HG03196 (cell line): ENCODE measurements around the gene ALG12.

Source experiments
- ATAC-seq: cut with Tn5 transposase; IDR thresholded peaks from one replicate; pipeline ENCODE4 v1.9.1; 2021; ENCODE audit not compliant: unreplicated experiment

The ALG12 gene

DNA sequence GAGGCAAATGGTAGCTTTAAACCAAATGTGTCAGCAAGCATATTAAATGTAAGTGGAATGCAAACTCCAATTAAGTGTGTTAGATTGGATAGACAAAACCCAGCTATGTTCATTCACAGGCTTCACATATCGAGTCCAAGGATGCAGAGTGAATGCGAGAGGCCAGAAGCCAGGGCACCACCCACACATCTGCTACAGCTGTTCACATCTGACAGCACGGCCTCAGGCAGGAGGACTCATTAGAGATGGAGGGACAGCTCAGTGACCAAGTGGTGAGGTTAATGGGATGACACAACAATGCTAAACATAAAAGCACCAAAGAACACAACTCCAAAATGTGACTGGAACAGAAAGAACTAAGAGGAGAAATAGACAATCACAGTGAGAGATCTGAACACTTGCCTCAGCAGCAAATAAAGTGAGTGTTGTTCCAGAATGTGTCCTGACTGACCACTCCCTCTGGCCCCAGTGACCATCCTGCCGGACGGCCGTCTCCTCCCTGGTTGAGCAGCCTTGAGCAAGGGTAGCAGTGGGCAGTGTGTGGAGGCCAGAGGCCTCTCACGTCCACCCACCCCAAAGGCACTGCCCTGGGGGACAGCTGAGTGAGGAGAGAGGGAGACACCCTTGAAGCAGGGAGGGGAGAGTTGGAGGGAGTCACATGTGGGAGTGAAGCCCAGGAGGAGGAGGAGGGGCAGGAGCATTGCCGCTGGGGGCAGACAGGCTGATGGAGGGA lies 23.8 kb downstream of the ALG12 start:
- ATAC-seq: no peak

GRCh38 chr22:49893025-49893424 lies 25.2 kb downstream of the ALG12 start:
- no peak for ATAC-seq

- no peak for ATAC-seq
These were observed 25.9 kb downstream of the ALG12 start for GRCh38 chr22:49892226-49892899.

- no peak for ATAC-seq
These were observed 29.2 kb downstream of the ALG12 start for GRCh38 chr22:49889071-49889470.

- no peak for ATAC-seq
These were observed 30.5 kb downstream of the ALG12 start for GRCh38 chr22:49887702-49888101.

DNA sequence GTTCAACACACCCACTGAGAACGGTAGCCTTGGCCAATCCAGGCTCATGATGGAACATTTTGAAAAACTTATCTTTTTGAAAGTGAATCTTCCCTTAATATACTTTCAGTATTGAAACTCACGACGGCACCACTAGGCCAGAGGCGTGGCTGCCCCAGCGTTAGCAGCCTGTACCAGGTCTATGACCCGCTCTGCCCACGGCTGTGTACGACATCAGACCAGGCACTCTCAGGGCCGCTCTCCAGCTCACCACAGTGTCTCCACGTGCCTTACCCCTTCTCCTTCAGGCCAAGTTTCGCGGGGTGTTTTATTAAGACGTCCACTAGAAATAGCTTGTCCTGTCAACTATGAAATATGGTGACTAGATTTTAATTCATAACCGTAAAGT lies 31.2 kb downstream of the ALG12 start:
- no peak for ATAC-seq

DNA sequence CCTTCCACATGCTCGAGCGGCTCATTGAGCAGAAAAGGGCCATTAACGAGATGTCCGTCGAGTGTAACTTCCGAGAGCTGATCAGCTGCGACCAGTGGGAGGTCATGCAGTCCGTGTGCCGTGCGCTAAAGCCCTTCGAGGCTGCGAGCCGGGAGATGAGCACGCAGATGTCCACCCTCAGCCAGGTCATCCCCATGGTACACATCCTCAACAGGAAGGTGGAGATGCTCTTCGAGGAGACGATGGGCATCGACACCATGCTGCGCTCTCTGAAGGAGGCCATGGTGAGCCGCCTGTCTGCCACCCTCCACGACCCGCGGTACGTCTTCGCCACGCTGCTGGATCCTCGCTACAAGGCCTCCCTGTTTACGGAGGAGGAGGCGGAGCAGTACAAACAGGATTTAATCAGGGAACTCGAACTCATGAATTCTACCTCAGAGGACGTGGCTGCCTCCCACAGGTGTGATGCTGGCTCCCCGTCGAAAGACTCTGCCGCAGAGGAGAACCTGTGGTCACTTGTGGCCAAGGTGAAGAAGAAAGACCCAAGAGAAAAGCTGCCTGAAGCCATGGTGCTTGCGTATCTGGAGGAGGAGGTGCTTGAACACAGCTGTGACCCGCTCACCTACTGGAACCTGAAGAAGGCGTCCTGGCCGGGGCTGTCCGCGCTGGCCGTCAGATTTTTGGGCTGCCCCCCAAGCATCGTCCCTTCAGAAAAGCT lies 31.7 kb downstream of the ALG12 start:
- ATAC-seq: no peak

DNA sequence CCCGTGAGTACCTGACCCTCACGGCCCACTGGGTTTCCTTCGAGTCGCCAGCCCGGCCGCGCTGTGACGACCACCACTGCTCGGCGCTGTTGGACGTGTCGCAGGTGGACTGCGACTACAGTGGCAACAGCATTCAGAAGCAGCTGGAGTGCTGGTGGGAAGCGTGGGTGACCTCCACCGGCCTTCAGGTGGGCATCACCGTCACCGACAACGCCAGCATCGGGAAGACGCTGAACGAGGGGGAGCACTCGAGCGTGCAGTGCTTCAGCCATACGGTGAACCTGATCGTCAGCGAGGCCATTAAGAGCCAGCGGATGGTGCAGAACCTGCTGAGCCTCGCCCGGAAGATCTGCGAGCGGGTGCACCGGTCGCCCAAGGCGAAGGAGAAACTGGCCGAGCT lies 32.4 kb downstream of the ALG12 start:
- ATAC-seq: no peak

DNA sequence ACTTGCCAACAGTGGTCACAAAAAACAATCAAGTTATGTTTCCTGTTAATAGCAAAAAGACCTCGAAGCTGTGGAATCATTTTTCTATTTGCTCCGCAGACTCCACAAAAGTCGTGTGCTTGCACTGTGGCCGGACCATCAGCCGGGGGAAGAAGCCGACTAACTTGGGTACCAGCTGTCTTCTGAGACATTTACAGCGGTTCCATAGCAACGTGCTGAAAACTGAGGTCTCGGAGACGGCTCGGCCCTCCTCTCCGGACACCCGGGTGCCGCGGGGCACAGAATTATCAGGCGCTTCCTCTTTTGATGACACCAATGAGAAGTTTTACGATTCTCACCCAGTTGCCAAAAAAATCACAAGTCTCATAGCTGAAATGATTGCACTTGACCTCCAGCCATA lies 33.0 kb downstream of the ALG12 start:
- ATAC-seq: no peak

- no peak for ATAC-seq
These were observed 33.6 kb downstream of the ALG12 start for GRCh38 chr22:49884503-49885260.

GRCh38 chr22:49884075-49884474 lies 34.2 kb downstream of the ALG12 start:
- no peak for ATAC-seq

GRCh38 chr22:49883294-49883640 lies 35.0 kb downstream of the ALG12 start:
- ATAC-seq: no peak

DNA sequence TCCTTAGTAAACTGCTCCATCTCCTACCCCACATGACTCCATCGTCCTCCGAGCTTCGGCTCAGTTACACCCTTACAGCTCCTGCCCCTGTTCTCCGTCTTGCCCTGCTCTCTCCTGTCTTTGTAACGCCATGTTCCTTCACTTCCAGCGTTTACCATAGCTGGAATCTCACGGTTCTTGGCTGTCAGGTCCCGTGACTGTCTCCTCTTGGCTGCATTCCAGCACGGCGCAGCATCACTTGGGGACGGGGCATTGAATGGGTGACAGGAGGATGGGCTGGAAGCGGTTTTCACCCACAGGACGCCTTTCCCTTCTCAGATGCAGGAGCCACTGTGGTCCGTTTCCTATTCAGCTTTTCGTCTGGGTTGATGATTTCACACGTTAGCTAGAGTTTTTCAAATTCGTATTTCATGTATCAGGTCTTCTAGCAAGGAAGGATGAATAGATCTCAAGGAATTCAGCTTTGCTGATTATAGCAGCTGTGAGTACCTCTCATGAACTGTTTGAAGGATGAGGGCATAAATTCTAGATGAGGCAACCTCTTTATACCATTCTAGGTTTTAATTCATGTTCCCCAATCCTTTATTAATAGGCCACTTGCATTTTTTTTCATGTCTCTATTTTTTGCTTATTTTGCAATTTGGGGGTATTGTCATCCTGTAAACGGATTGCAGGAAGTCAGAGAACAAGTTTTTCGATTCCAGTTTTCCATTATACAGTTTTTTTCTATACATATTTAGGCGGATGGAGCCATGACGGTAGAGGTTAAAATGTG lies 35.5 kb downstream of the ALG12 start:
- no peak for ATAC-seq

- no peak for ATAC-seq
These were observed 36.4 kb downstream of the ALG12 start for GRCh38 chr22:49881856-49882255.

DNA sequence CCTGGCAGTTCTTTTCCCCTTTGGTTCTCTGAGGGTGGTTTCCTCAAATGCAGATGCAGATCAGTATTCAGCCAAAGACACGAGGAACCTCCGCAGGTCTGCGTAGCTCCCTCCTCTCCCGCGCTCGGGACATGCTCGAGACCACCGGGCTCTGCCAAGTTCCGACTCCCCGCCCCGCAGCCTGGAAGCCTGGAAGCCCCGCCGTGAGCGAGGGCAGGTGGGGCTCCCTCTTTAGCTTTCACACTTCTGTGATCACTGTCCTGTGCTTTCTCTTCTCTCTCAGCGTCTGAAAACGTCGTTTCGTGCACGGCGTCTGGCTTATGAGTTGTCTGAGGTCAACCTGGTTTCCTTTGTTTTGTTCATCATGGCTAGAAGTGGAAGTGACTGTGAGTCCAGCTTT lies 38.0 kb downstream of the ALG12 start:
- ATAC-seq: no peak

DNA sequence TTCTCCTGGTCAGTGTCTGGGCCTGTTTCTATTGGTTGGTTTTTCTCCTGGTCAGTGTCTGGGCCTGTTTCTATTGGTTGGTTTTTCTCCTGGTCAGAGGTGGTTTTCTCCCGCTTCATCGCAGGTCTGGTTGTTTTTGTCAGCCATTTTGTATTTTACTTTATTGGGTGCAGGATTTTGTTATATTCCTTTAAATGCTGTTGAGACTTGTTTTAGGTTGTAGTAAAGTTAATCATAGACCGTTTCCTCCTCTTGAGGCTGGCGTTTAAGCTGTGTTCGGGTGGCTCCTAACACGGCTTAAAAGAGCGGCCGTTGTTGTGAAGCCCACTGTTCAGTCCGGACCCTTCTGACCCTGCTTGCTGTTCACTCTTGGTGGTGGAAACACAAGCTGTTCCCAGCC lies 38.4 kb downstream of the ALG12 start:
- ATAC-seq: no peak

- ATAC-seq: no peak
These were observed 40.0 kb downstream of the ALG12 start for GRCh38 chr22:49878206-49878605.

- ATAC-seq: no peak
These were observed 40.6 kb downstream of the ALG12 start for GRCh38 chr22:49877642-49878041.

- ATAC-seq: no peak
These were observed 44.9 kb downstream of the ALG12 start for GRCh38 chr22:49873228-49873940.

DNA sequence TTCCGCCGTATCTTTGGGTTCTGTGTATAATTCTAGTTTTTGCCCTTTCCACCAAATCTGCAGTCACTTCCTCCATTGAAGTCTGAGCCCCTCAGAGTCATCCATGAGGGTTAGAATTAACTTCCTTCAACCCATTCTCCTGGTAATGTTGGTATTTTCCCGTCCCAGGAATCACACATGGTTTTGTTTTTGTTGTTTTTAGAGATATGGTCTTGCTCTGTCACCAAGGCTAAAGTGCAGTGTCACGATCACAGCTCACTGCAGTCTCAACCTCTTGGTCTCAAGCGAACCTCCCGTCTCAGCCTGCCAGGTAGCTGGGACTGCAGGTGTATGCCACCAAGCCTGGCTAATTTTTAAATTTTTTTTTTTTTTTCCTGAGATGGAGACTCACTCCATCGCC lies 45.9 kb downstream of the ALG12 start:
- ATAC-seq: no peak
